Ishikawa (cell line): ENCODE data around the gene DPM3.

Experiments used
- CREB1 ChIP-seq: IDR thresholded peaks from 2 replicates; pipeline ENCODE4 v1.6.1; 2012; ENCODE audit warnings: low read depth
- EP300 ChIP-seq: IDR thresholded peaks from 2 replicates; pipeline ENCODE4 v1.6.1; 2012; ENCODE audit warnings: borderline replicate concordance
- MAX ChIP-seq: IDR thresholded peaks from 2 replicates; pipeline ENCODE4 v1.6.1; 2012
- TAF1 ChIP-seq: IDR thresholded peaks from 2 replicates; pipeline ENCODE4 v1.6.1; 2012; ENCODE audit warnings: low read depth, mild to moderate bottlenecking

DNA sequence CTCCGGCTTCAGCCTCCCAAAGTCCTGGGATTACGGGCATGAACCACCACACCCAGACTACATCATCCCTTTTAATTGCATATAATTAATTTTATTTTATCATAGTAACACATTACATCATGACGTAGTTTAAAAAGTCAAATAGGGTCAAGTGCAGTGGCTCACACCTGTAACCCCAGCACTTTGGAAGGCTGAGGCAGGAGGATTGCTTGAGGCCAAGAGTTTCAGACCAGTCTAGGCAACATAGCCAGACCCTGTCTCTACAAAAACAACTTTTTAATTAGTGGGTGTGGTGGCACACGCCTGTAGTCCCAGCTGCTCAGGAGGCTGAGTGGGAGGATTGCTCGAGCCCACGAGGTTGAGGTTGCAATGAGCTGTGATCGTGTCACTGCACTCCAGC lies 41.0 kb downstream of the DPM3 start:
- TF ChIP-seq TAF1 (no peak), CREB1 (no peak), MAX (no peak), EP300 (no peak)
